Prostate gland (tissue), 2 donors: ENCODE results near the gene NKX2-4.
"Not testable (repeated sequence)": the region's sequence is repeated elsewhere in the genome, so short reads cannot be mapped to it uniquely, and the experiment has no call there.

Experiments
- POLR2A ChIP-seq: fragments of 450-650 bp; IDR thresholded peaks from one replicate; pipeline ENCODE4 v1.6.1; 2016; ENCODE audit warnings: antibody characterized with exemption, mild to moderate bottlenecking
- POLR2AphosphoS5 ChIP-seq: sonication (generic); formaldehyde crosslinking; IDR thresholded peaks from one replicate; pipeline ENCODE4 v1.6.1; 2017; ENCODE audit warnings: antibody characterized with exemption
- TF ChIP-seq, protein P1 (sequence below), 4 experiments: fragments of 200-600 bp in 2 of 4; fragments of 450-650 bp in 2 of 4; sonication (generic) in 2 of 4; IDR thresholded peaks; 1 replicate in 3 of 4; 2 replicates in 1 of 4; pipeline ENCODE4 v1.5.1; 2016 to 2019; ENCODE audit warnings: antibody characterized with exemption in 4 of 4, mild to moderate bottlenecking in 2 of 4, moderate library complexity in 2 of 4

DNA sequence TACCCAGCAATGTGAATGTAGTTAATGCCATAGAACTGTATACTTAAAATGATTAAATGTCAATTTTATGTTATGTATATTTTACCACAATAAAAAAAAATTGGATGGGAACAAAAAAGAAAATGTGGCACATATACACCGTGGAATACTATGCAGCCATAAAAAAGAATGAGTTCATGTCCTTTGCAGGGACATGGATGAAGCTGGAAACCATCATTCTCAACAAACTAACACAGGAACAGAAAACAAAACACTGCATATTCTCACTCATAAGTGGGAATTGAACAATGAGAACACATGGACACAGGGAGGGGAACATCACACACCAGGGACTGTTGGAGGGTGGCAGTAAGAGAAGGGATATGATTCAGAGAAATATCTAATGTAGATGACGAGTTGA, 21.8 kb upstream of the NKX2-4 start:
- TF ChIP-seq, protein P1, sequence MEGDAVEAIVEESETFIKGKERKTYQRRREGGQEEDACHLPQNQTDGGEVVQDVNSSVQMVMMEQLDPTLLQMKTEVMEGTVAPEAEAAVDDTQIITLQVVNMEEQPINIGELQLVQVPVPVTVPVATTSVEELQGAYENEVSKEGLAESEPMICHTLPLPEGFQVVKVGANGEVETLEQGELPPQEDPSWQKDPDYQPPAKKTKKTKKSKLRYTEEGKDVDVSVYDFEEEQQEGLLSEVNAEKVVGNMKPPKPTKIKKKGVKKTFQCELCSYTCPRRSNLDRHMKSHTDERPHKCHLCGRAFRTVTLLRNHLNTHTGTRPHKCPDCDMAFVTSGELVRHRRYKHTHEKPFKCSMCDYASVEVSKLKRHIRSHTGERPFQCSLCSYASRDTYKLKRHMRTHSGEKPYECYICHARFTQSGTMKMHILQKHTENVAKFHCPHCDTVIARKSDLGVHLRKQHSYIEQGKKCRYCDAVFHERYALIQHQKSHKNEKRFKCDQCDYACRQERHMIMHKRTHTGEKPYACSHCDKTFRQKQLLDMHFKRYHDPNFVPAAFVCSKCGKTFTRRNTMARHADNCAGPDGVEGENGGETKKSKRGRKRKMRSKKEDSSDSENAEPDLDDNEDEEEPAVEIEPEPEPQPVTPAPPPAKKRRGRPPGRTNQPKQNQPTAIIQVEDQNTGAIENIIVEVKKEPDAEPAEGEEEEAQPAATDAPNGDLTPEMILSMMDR (IDR thresholded peaks at IDR 0.05) = not testable (repeated sequence)
- not testable (repeated sequence) for TF ChIP-seq POLR2A, POLR2AphosphoS5
